Stimulated activated CD8-positive, alpha-beta memory T cell treated with anti-CD3 and anti-CD28 coated beads, Interleukin-15, amount 100 ng/mL, for 48 hours (primary cell): Measurements from ENCODE around the gene HSH2D.
A peak's percentile ranks its signal among the peaks of the same experiment; 100 is the strongest.

Source experiments
- DNase-seq, 2 donors: peaks; one replicate each; pipeline ENCODE4 v3.0.0-alpha.2; 2020; ENCODE audit warnings: low read depth in 2 of 2

HSH2D gene

DNA sequence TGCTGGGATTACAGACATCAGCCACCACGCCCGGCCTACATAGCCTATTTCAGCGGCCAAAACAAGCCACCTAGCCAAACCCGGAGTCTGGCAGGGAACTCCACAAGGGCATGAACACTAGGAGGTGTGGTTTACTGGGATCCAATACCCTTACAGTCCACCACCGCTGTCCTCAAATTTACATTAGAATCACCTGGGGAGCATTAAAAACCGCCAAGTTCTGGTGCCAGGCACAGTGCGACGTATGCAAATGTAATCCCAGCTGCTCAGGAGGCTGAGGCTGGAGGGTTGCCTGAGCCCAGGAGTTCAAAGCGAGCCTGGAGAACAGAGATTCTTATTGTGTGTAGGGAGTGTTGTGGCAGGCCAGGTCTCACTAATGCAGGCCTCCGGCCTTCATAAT is 50.0 kb downstream of the HSH2D start:
- DNase-seq: no peak

DNA sequence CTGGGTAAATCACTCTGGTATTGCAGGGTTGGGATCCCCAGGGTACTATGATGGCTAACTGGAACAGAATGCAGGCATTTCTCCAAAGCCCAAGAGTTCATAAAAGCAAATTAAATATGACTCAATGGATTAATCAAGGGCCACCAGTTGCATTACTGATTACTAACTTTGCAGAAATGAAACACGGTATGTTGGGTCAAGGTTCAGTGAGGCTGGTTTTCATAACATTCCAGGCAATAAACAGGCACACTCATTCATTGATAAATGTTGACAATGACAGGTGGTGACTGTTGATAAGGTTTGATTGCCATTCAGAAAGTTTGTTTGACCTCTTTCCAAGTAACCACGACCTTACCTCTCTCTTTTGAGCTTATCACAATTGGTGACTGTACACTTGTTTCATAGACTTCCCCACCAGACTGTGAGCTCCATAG is 53.7 kb downstream of the HSH2D start:
- DNase-seq: no peak

GRCh38 chr19:16197622-16198369 is 54.3 kb downstream of the HSH2D start, which contains the start of gene AP1M1:
AP1M1 (plus strand) TSS chr19:16197911; CDS start chr19:16198027, 116 bp downstream.
- DNase-seq: peak; percentile 99 to 100

DNA sequence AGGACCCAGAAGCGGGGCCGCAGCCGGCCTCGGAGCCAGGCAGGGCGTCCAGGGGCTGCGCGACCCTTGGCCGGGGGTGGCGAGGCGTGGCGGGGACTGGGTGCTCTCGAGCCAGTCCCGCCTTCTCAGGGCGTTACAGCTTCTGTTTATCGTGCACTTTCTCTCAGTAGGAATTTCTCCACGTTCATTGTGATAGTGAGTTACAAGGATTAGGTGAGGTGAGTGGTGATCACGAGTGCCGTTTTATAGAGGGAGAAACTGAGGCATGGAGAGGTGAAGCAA is 54.8 kb downstream of the HSH2D start:
- DNase-seq: no peak

DNA sequence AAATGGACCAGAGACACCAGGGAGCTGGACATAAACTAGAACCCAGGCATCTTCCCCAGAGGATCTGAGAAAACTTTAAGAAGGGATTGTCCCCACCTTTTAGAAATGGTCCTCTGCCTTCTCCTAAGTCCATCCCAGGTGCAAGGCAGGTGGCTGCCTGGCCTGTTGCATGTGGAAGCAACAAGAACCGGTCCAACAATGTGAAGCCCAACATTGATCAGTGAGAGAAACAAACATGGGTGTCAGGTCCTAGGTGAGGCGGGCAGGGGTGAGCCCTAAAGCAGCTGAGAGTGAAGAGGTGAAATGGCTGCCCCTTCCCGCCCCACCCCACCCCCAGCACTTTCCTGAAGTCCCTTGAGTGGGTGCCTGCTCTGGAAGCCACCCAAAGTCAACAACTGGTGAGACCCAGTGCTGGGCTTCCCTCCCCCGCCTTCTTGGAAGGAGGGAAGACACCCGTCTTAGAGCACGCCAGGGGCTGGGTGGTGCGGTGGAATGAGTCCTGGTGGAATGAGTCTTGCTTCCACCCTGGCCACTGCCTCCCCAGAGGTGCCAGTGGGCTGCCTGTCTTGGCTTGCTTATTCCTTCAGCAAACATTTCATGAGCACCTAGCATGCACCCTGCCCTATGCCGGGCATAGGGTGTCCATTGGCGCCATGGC is 55.9 kb downstream of the HSH2D start:
- DNase-seq: no peak

DNA sequence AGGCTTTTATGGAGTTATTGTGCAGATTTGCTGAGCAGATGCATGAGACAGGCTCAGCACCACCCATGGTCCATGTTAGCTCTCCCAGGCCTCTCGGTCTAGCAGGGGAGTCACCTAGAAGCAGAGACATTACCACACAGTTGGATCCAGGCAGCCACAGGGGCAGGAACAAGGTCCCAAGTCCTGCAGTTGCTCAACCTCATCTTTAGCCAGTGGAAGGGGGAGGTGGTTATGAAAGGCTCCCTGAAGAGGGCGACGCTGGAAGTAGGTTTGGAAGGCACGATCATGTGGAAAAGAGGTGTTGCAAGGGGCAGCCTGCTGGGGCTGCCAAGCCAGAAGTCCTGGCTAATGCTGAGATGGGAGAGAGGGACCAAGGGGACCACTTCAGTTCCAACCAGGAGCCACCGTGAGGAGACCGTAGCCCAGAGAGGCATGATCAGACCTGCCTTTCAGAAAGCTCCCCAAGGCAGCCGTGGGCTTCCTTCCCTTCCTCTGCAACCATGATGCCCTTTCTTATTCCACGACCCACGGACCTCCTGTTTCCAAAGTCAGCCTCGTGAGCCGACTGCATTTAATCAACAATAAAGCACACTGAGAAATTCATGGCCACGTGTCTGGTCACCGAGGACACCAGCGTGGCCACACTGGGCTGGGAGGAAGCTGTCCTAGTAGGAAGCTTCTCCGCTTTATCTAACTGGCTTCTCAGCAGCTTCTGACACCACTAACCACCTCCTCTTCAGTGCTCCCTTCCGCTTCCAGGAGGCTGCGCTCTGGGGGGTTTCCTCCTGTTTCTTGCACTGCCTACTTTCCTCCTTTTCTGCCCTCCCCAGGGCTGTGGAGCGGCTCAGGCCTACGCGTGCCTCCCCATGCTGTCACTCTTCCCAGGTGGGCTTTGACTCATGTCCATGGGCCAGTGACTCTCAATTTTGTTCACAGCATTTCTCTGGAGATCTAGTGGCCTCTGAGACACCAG is 56.8 kb downstream of the HSH2D start:
- no peak for DNase-seq

DNA sequence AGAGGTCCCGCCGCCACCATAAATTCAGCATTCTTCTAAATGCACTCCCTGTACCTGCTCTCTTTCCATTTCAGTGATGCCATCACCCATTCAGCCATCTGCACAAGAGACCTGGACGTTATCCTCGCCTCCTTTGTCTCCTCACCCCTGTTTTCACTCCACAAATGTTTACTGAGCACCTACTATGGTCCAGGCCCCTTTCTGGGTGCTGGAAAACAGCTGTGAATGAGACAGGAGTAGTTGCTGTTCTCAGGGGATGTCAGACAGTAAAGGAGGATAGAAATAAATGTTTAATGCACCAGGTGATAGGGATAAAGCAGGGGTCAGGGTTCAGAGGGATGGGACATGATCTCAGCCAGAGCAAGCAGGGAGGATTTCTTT is 57.5 kb downstream of the HSH2D start:
- no peak for DNase-seq

- no peak for DNase-seq
Observed at GRCh38 chr19:16202320-16203255, 59.1 kb downstream of the HSH2D start.

DNA sequence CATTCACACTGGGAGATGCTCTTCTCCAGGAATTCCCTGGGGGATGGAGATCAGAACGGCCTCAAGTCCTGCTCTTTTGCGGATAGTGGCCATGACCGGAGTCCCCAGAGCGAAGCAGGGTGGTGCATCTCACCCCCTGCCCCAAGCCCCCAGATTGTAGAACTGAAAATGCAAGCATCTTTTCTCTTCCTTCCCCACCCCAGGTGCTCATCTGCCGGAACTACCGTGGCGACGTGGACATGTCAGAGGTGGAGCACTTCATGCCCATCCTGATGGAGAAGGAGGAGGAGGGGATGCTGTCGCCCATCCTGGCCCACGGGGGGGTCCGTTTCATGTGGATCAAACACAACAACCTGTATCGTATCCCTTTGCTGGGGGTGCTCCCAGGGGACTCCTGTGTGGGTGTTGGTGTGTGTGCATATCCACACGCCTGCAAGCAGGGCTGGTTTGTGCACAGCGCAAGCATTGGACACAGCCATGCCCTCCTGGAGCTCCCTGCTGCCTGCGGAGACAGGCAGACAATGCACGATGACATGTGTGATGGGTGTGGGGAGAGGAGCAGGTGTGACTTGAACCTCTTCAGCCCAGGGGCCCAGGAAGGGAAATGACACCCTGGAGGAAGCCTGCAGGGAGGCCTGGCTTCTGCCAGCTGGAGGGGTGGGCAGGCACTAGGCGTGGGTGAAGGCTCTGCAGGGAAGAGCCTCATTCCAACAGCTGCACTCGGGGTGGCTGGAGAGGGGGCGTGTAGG is 59.9 kb downstream of the HSH2D start:
- no peak for DNase-seq

DNA sequence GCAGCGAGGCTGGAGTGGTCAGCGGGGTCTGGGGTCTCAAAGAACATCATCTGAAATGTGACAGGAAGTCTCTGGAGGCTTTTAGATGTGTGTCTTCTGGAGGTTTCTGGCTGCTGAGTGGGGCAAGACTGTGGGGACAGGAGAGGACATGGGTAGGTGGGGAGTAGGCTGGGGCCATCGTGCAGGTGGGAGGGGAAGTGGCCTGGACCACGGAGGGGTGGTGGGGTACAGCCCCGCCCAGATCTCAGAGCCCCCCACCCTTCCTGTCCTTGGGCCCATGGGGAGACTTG is 60.5 kb downstream of the HSH2D start:
- no peak for DNase-seq

DNA sequence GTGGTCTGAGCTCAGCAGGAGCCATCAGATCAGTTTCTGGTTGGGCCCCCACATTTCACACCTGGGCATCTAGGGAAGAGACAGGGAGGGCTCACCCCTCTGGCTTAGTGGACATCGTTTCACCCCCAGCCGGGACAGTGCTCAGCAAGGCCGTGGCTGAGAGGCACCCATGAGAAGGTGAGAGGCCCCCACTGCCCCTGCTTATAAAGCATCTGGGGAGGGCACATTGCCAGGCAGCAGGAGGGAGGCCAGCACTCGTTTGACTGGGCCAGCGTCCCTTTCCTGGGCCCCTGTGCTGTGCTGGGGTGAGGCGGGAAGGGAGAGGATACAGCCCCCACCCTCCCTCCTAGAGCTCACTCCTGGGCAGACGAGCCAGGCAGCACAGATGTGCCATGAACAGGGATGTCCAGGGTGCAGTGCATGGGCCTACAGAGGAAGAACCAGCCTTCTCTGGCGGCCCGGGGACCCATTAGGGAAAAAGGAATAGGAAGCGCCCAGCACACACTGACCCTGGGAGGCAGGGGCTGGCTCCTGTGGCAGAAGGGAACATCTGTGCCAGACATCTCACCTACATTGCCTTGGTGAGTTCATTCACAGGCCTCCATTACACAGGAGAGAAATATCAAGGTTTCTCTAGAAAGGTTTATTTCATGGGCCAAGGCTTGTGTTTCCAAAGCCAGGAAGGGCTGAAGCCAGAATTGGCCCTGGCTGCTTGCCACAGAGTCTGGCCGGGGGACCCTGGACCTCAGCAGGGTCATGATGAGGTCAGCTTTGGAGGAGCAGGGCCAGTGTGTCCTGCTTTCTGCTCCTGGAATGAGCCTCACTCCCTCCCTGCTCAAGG is 61.9 kb downstream of the HSH2D start:
- DNase-seq: no peak

GRCh38 chr19:16206046-16206605 is 62.6 kb downstream of the HSH2D start:
- no peak for DNase-seq

GRCh38 chr19:16206637-16207036 is 63.2 kb downstream of the HSH2D start:
- DNase-seq: no peak

- DNase-seq: no peak
Observed at GRCh38 chr19:16207063-16207462, 63.6 kb downstream of the HSH2D start.

GRCh38 chr19:16207490-16208025 is 64.1 kb downstream of the HSH2D start:
- no peak for DNase-seq
